Measurements from ENCODE around the gene PRPH.
A peak's percentile ranks its signal among the peaks of the same experiment; 100 is the strongest.
"Not testable (repeated sequence)": the region's sequence is repeated elsewhere in the genome, so short reads cannot be mapped to it uniquely, and the experiment has no call there.

PRPH gene

GRCh38 chr12:49332441-49332861 is 37.5 kb downstream of the PRPH start:
- DNase-seq (ENCODE audit: low read depth in 1 of 2, low spot score in 1 of 2), result no peak

- no peak for DNase-seq (ENCODE audit: low read depth in 1 of 2, low spot score in 1 of 2)
These were observed 38.0 kb downstream of the PRPH start for GRCh38 chr12:49332891-49333371.

GRCh38 chr12:49333778-49334177 is 38.8 kb downstream of the PRPH start:
- DNase-seq (ENCODE audit: low read depth in 1 of 2, low spot score in 1 of 2), result not testable (repeated sequence)

GRCh38 chr12:49334226-49334625 is 39.3 kb downstream of the PRPH start:
- no peak for DNase-seq (ENCODE audit: low read depth in 1 of 2, low spot score in 1 of 2)

GRCh38 chr12:49334681-49335080 is 39.7 kb downstream of the PRPH start:
- no peak for DNase-seq (ENCODE audit: low read depth in 1 of 2, low spot score in 1 of 2)

GRCh38 chr12:49335118-49335954 is 40.4 kb downstream of the PRPH start:
- DNase-seq (ENCODE audit: low read depth in 1 of 2, low spot score in 1 of 2), result no peak

- DNase-seq (ENCODE audit: low read depth in 1 of 2, low spot score in 1 of 2), result no peak
These were observed 41.2 kb downstream of the PRPH start for GRCh38 chr12:49335955-49336644.

GRCh38 chr12:49336645-49337584 is 42.0 kb downstream of the PRPH start, which contains the start of gene C1QL4:
Gene C1QL4 (minus strand): TSS chr12:49337188. CDS start chr12:49336477, 711 bp downstream.
- DNase-seq (ENCODE audit: low read depth in 1 of 2, low spot score in 1 of 2), result peak; percentile 82 to 87

GRCh38 chr12:49338830-49339463 is 44.0 kb downstream of the PRPH start:
- no peak for DNase-seq (ENCODE audit: low read depth in 1 of 2, low spot score in 1 of 2)

GRCh38 chr12:49339464-49339861 is 44.5 kb downstream of the PRPH start:
- no peak for DNase-seq (ENCODE audit: low read depth in 1 of 2, low spot score in 1 of 2)

- no peak for DNase-seq (ENCODE audit: low read depth in 1 of 2, low spot score in 1 of 2)
These were observed 45.3 kb downstream of the PRPH start for GRCh38 chr12:49340095-49340870.

GRCh38 chr12:49340971-49341776 is 46.2 kb downstream of the PRPH start:
- no peak for DNase-seq (ENCODE audit: low read depth in 1 of 2, low spot score in 1 of 2)

- DNase-seq (ENCODE audit: low read depth in 1 of 2, low spot score in 1 of 2), result no peak
These were observed 46.8 kb downstream of the PRPH start for GRCh38 chr12:49341777-49342065.

GRCh38 chr12:49342066-49342913 is 47.3 kb downstream of the PRPH start:
- peak; percentile 49 to 54 for DNase-seq (ENCODE audit: low read depth in 1 of 2, low spot score in 1 of 2)

GRCh38 chr12:49342914-49343731 is 48.2 kb downstream of the PRPH start:
- peak in 1 of 2 donors; percentile 37 for DNase-seq (ENCODE audit: low read depth in 1 of 2, low spot score in 1 of 2)

- DNase-seq (ENCODE audit: low read depth in 1 of 2, low spot score in 1 of 2), result no peak
These were observed 49.6 kb downstream of the PRPH start for GRCh38 chr12:49344486-49345050.

Measured in activated T-helper 1 cell treated with anti-CD3 and anti-CD28 coated beads, Interleukin-2, amount 50 U/mL, for 16 hours (primary cell).